HCT116 (cell line): Measurements from ENCODE around the gene DEFB128. TPM values are rescaled to one million over a fixed set of nuclear protein-coding genes. Genes with fewer than 3 reads are reported as not detected.

ENCODE experiments used
- ATAC-seq: fragments of 200-7000 bp; cut with Tn5 transposase; 2 replicates; pipeline ENCODE4 v1.9.1; 2020; ENCODE audit warnings: mild to moderate bottlenecking, moderate library complexity
- BruUV-seq: library from RNA; stranded (reverse); fragments of 400-500 nt; replicated peaks from 2 replicates; lab custom pipeline; 2021; lab: Mats Ljungman, UMichigan
- CTCF ChIA-PET: fragments of 300-600 bp; sonication (Branson Sonifier 250); formaldehyde crosslinking; loops from one replicate; lab custom pipeline; 2021; ENCODE audit warnings: antibody characterized with exemption; lab: Charles Lee
- POLR2A ChIA-PET: fragments of 300-600, 350-600 bp; sonication (Branson Sonifier 250); formaldehyde crosslinking; loops from one replicate; lab custom pipeline; 2021; ENCODE audit warnings: antibody characterized with exemption; lab: Charles Lee
- RAD21 ChIA-PET, 2 experiments: fragments of 300-600 bp; sonication (Branson Sonifier 250); formaldehyde crosslinking; loops; one replicate each; lab custom pipeline; 2023; ENCODE audit warnings: low total read pairs in 2 of 2; ENCODE audit not compliant: uncharacterized antibody in 2 of 2, unreplicated experiment in 2 of 2, low non-redundant PET in 1 of 2; lab: Charles Lee
- DNase-seq: peaks from one replicate; pipeline ENCODE4 v3.0.0-alpha.2; 2010; ENCODE audit warnings: low read depth, low spot score
- H2AFZ ChIP-seq: fragments of 200-600 bp; shearing (Covaris generic), sonication (generic); 2 replicates; pipeline ENCODE4 v1.6.1; 2017; ENCODE audit warnings: low read depth, mixed run types, mixed read lengths, antibody characterized with exemption, low read length; ENCODE audit not compliant: poor library complexity, severe bottlenecking
- H3K27ac ChIP-seq: 2 replicates; pipeline ENCODE4 v1.5.1; 2012; ENCODE audit warnings: low read depth, low read length
- H3K27me3 ChIP-seq: fragments of 200-600 bp; sonication (generic); 2 replicates; pipeline ENCODE4 v1.6.1; 2016; ENCODE audit warnings: mixed run types, low read length, mixed read lengths; ENCODE audit not compliant: insufficient read depth
- H3K36me3 ChIP-seq, 2 experiments: fragments of 200-500 bp in 1 of 2; fragments of 200-600 bp in 1 of 2; sonication (Bioruptor generic) in 1 of 2; sonication (generic) in 1 of 2; 2 replicates each; pipeline versions ENCODE4 v1.5.1 to v1.6.1; 2014 to 2016; ENCODE audit warnings: low read length in 2 of 2, inconsistent platforms in 1 of 2, mixed read lengths in 1 of 2, mixed run types in 1 of 2; ENCODE audit not compliant: insufficient read depth in 2 of 2, control insufficient read depth in 1 of 2
- H3K4me1 ChIP-seq, 2 experiments: fragments of 200-600 bp in 1 of 2; sonication (generic) in 1 of 2; 2 replicates each; pipeline versions ENCODE4 v1.5.1 to v1.6.1; 2012 to 2017; ENCODE audit warnings: low read length in 2 of 2, inconsistent platforms in 1 of 2, mild to moderate bottlenecking in 1 of 2, mixed read lengths in 1 of 2, mixed run types in 1 of 2, moderate library complexity in 1 of 2; ENCODE audit not compliant: insufficient read depth in 2 of 2, control insufficient read depth in 1 of 2
- H3K4me2 ChIP-seq: fragments of 200-600 bp; sonication (generic); 2 replicates; pipeline ENCODE4 v1.6.1; 2017; ENCODE audit warnings: mixed run types, low read length, mixed read lengths
- H3K4me3 ChIP-seq, 2 experiments: fragments of 200-600 bp in 1 of 2; sonication (generic) in 1 of 2; replicated peaks in 1 of 2; 2 replicates each; pipeline ENCODE4 v1.5.1; 2011 to 2016; ENCODE audit warnings: low read length in 2 of 2, control low read depth in 1 of 2, low read depth in 1 of 2, mild to moderate bottlenecking in 1 of 2, mixed read lengths in 1 of 2, mixed run types in 1 of 2
- H3K79me2 ChIP-seq: fragments of 200-600 bp; sonication (generic); 2 replicates; pipeline ENCODE4 v1.6.1; 2017; ENCODE audit warnings: mild to moderate bottlenecking, mixed run types, low read length, moderate library complexity, mixed read lengths; ENCODE audit not compliant: insufficient read depth
- H3K9ac ChIP-seq: fragments of 200-600 bp; sonication (generic); 2 replicates; pipeline ENCODE4 v1.6.1; 2016; ENCODE audit warnings: low read length, mixed read lengths
- H3K9me2 ChIP-seq: fragments of 200-600 bp; sonication (generic), shearing (Covaris generic); 2 replicates; pipeline ENCODE4 v1.6.1; 2017; ENCODE audit warnings: mixed run types, mild to moderate bottlenecking, moderate library complexity; ENCODE audit not compliant: insufficient read depth
- H3K9me3 ChIP-seq, 2 experiments: fragments of 200-500 bp in 1 of 2; fragments of 200-600 bp in 1 of 2; sonication (Bioruptor generic) in 1 of 2; sonication (generic) in 1 of 2; 2 replicates each; pipeline ENCODE4 v1.6.1; 2014 to 2017; ENCODE audit warnings: low read length in 2 of 2, mixed read lengths in 2 of 2, inconsistent platforms in 1 of 2, low read depth in 1 of 2, mild to moderate bottlenecking in 1 of 2, mixed run types in 1 of 2, moderate library complexity in 1 of 2; ENCODE audit not compliant: control insufficient read depth in 1 of 2, insufficient read depth in 1 of 2
- H4K20me1 ChIP-seq: fragments of 200-600 bp; sonication (generic), shearing (Covaris generic); 2 replicates; pipeline ENCODE4 v1.6.1; 2017; ENCODE audit warnings: mixed run types, mild to moderate bottlenecking, moderate library complexity; ENCODE audit not compliant: insufficient read depth
- CBX3 ChIP-seq: IDR thresholded peaks from 2 replicates; pipeline ENCODE4 v1.6.1; 2012; ENCODE audit warnings: low read depth
- CEBPB ChIP-seq: IDR thresholded peaks from 2 replicates; pipeline ENCODE4 v1.6.1; 2012; ENCODE audit warnings: low read depth
- EGR1 ChIP-seq: IDR thresholded peaks from 2 replicates; pipeline ENCODE4 v1.6.1; 2012; ENCODE audit warnings: low read depth
- ELF1 ChIP-seq: IDR thresholded peaks from 2 replicates; pipeline ENCODE4 v1.6.1; 2012; ENCODE audit warnings: low read depth, borderline replicate concordance
- EZH2phosphoT487 ChIP-seq: fragments of 200-600 bp; IDR thresholded peaks from 2 replicates; pipeline ENCODE4 v1.6.1; 2018; ENCODE audit warnings: antibody characterized with exemption, borderline replicate concordance
- FOSL1 ChIP-seq: IDR thresholded peaks from 2 replicates; pipeline ENCODE4 v1.6.1; 2012; ENCODE audit warnings: low read depth
- JUND ChIP-seq: IDR thresholded peaks from 2 replicates; pipeline ENCODE4 v1.6.1; 2012
- MAX ChIP-seq: IDR thresholded peaks from 2 replicates; pipeline ENCODE4 v1.6.1; 2012
- RAD21 ChIP-seq: IDR thresholded peaks from 2 replicates; pipeline ENCODE4 v1.6.1; 2012; ENCODE audit warnings: low read depth, mild to moderate bottlenecking
- REST ChIP-seq: IDR thresholded peaks from 2 replicates; pipeline ENCODE4 v1.6.1; 2012; ENCODE audit warnings: low read depth
- SIN3A ChIP-seq: IDR thresholded peaks from 2 replicates; pipeline ENCODE4 v1.6.1; 2012; ENCODE audit warnings: low read depth
- SP1 ChIP-seq: IDR thresholded peaks from 2 replicates; pipeline ENCODE4 v1.6.1; 2012; ENCODE audit warnings: low read depth
- SRF ChIP-seq: IDR thresholded peaks from 2 replicates; pipeline ENCODE4 v1.6.1; 2012; ENCODE audit warnings: low read depth
- YY1 ChIP-seq: IDR thresholded peaks from 2 replicates; pipeline ENCODE4 v1.6.1; 2011; ENCODE audit warnings: low read length, low read depth, moderate library complexity, mild to moderate bottlenecking; ENCODE audit not compliant: insufficient replicate concordance; ENCODE audit errors: extremely low read depth
- ZFX ChIP-seq: fragments of 450-650 bp; IDR thresholded peaks from 2 replicates; pipeline ENCODE4 v1.6.1; 2017
- ZNF274 ChIP-seq: fragments of 200-500 bp; sonication (Bioruptor generic); IDR thresholded peaks from 2 replicates; pipeline ENCODE4 v1.6.1; 2014; ENCODE audit warnings: mild to moderate bottlenecking, low read depth, low read length, inconsistent platforms
- intact Hi-C: fragments of 100-400 bp; cut with micrococcal nuclease; formaldehyde crosslinking; loops from 2 replicates; pipeline ENCODE4 v1.10.0; 2022
- total RNA-seq: library from RNA; stranded (reverse); gene quantifications from one replicate; pipeline ENCODE4 v1.2.1, GENCODE V29; 2021; ENCODE audit not compliant: unreplicated experiment

The DEFB128 gene
- total RNA-seq, 1 experiment from 2014 or later: not detected

GRCh38 chr20:217266-217665 lies 27.8 kb upstream of the DEFB128 start:
- Histone ChIP-seq H3K9ac (no peak overlapping the region), H4K20me1 (no peaks in the 10 kb centered on the region), H3K4me3 (no peak overlapping the region), H3K9me3 (no peaks in the 10 kb centered on the region), H2AFZ (no peak overlapping the region), H3K4me1 (no peaks in the 10 kb centered on the region), H3K27ac (no peak overlapping the region), H3K79me2 (no peaks in the 10 kb centered on the region), H3K27me3 (peaks cover 8% of the 10 kb centered on the region; the same call in 1 of the 2 replicates), H3K9me2 (no peaks in the 10 kb centered on the region), H3K36me3 (no peaks in the 10 kb centered on the region), H3K4me2 (no peak overlapping the region)
- DNase-seq (no peak), ATAC-seq (no peak)
- BruUV-seq: no TSS peak
- ChIA-PET RAD21 (no interaction called here), CTCF (no interaction called here), POLR2A (no interaction called here)
- intact Hi-C loops: no loop called here
- TF ChIP-seq SRF (no peak), ZNF274 (no peak), ELF1 (no peak), ZFX (no peak), SIN3A (no peak), CEBPB (no peak), MAX (no peak), YY1 (no peak), EZH2phosphoT487 (no peak), CBX3 (no peak), JUND (no peak), FOSL1 (no peak), SP1 (no peak), REST (no peak), EGR1 (no peak), RAD21 (no peak)
